ENCODE measurements around the gene GNAS-AS1.

The GNAS-AS1 gene

DNA sequence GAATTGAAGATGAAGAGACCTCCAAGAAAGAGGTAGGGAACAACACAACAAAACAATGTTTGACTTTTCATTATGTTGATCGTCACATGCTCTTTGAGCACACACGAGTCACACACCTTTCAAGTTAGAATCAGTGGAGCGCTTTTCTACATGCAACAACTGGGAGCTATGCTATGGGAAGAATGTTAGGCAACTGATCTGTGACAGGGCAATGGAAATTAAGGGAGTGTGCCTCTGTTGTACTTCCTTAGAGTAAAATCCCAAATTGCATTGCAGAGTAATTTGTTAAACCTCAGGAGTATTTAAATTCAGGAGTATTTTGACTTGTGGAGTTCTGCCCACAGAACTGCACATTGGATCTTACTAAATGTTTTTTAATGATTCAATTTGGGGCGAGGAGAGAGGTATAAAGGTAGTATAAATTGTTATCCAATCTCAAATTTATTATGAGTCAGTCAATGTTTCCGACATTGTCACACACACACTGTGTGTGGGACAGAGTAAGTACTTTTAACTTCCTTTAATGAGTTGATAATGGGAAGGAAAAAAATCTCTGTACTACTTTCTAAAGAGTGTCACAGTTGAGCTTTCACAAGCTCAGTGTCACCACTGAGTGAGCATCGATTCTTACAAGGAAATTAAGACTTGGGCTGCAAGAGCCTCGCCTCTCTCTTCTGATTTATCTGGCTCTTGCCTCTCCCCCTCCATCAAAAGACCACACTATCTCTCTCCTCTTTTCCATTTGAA lies 12.5 kb upstream of the GNAS-AS1 start:
- H3K4me3 Mint-ChIP-seq = no peak overlapping the region
- H3K9me3 Mint-ChIP-seq = no peaks in the 10 kb centered on the region
- no peaks in the 10 kb centered on the region for H3K4me1 Mint-ChIP-seq (ENCODE audit: low read depth)
- H3K27me3 Mint-ChIP-seq (ENCODE audit: low read depth) = peaks cover 51% of the 10 kb centered on the region
- no peak overlapping the region for H3K27ac Mint-ChIP-seq
- no peak for DNase-seq (ENCODE audit: low spot score)
- H3K36me3 Mint-ChIP-seq (ENCODE audit: low read depth) = no peaks in the 10 kb centered on the region

DNA sequence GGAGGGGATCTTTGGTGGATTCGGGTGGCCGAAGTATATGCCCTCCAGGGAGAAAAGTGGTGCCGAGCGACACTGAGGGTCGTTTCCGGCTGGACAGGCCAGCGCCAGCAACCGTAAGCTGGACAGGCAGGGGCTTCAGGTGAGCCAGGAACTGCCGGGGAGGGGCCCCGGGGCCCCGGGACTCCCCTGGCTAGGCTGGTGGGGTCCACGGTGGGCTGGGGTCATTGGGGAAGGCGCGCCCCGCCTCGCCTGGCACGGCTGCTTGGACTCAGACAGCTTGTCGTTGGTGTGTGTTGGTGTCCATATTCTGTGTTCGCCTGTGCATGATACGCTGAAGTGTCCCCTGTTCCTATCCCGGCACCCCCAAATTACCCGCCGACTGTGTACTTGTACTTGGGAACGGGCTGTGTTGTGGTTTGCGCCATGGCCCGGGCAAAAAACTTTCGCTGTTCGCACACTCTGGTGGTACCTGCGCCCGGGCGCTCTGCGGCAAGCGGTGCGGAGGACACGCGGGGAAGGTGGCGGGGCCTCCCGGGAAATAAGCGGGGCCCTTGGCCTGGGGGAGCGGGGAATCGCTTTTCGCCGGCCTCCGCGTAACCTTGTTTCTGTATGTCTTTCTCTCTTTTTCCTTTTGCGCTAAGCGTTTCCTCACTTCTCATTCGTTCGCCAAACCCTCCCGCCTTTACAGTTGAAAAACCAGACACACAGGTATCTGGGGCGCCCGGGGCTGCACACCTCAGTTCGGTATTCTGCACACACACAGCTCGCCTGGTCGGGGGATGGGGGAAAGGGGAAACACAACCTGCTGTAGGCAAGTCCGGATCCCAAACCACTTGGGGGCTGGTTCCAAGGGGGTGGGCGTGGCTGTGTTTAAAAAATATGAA lies 5.0 kb upstream of the GNAS-AS1 start:
- H3K36me3 Mint-ChIP-seq (ENCODE audit: low read depth) = peaks cover 1% of the 10 kb centered on the region
- peaks cover 11% of the 10 kb centered on the region for H3K4me1 Mint-ChIP-seq (ENCODE audit: low read depth)
- no peak overlapping the region for H3K4me3 Mint-ChIP-seq
- DNase-seq (ENCODE audit: low spot score) = no peak
- no peak overlapping the region for H3K27ac Mint-ChIP-seq
- H3K27me3 Mint-ChIP-seq (ENCODE audit: low read depth) = peaks cover 65% of the 10 kb centered on the region
- H3K9me3 Mint-ChIP-seq = no peaks in the 10 kb centered on the region

DNA sequence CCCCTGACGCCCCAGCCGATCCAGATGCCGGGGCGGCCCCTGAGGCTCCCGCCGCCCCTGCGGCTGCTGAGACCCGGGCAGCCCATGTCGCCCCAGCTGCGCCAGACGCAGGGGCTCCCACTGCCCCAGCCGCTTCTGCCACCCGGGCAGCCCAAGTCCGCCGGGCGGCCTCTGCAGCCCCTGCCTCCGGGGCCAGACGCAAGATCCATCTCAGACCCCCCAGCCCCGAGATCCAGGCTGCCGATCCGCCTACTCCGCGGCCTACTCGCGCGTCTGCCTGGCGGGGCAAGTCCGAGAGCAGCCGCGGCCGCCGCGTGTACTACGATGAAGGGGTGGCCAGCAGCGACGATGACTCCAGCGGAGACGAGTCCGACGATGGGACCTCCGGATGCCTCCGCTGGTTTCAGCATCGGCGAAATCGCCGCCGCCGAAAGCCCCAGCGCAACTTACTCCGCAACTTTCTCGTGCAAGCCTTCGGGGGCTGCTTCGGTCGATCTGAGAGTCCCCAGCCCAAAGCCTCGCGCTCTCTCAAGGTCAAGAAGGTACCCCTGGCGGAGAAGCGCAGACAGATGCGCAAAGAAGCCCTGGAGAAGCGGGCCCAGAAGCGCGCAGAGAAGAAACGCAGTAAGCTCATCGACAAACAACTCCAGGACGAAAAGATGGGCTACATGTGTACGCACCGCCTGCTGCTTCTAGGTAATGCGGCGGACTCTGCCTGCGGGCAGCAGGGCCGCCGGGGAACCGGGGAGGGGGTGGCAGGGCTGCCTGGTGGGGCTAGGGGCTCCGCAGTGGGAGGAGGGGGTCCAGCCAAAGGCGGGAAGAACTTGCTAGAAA lies 4.2 kb upstream of the GNAS-AS1 start:
- peaks cover 65% of the 10 kb centered on the region for H3K27me3 Mint-ChIP-seq (ENCODE audit: low read depth)
- no peaks in the 10 kb centered on the region for H3K9me3 Mint-ChIP-seq
- H3K4me1 Mint-ChIP-seq (ENCODE audit: low read depth) = peaks cover 15% of the 10 kb centered on the region
- no peak for DNase-seq (ENCODE audit: low spot score)
- H3K36me3 Mint-ChIP-seq (ENCODE audit: low read depth) = peaks cover 1% of the 10 kb centered on the region
- H3K4me3 Mint-ChIP-seq = no peak overlapping the region
- H3K27ac Mint-ChIP-seq = no peak overlapping the region

DNA sequence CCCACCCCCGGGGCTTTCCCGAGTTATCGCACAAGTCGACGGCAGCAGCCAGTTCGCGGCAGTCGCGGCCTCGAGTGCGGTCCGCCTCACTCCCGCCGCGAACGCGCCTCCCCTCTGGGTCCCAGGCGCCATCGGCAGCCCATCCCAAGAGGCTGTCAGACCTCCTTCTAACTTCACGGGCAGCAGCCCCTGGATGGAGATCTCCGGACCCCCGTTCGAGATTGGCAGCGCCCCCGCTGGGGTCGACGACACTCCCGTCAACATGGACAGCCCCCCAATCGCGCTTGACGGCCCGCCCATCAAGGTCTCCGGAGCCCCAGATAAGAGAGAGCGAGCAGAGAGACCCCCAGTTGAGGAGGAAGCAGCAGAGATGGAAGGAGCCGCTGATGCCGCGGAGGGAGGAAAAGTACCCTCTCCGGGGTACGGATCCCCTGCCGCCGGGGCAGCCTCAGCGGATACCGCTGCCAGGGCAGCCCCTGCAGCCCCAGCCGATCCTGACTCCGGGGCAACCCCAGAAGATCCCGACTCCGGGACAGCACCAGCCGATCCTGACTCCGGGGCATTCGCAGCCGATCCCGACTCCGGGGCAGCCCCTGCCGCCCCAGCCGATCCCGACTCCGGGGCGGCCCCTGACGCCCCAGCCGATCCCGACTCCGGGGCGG lies 3.4 kb upstream of the GNAS-AS1 start:
- Mint-ChIP-seq H3K4me3 (peak overlapping the region; percentile 55), H3K36me3 (ENCODE audit: low read depth) (peaks cover 1% of the 10 kb centered on the region), H3K27ac (no peak overlapping the region), H3K4me1 (ENCODE audit: low read depth) (peaks cover 22% of the 10 kb centered on the region), H3K9me3 (no peaks in the 10 kb centered on the region), H3K27me3 (ENCODE audit: low read depth) (peaks cover 68% of the 10 kb centered on the region)
- no peak for DNase-seq (ENCODE audit: low spot score)

DNA sequence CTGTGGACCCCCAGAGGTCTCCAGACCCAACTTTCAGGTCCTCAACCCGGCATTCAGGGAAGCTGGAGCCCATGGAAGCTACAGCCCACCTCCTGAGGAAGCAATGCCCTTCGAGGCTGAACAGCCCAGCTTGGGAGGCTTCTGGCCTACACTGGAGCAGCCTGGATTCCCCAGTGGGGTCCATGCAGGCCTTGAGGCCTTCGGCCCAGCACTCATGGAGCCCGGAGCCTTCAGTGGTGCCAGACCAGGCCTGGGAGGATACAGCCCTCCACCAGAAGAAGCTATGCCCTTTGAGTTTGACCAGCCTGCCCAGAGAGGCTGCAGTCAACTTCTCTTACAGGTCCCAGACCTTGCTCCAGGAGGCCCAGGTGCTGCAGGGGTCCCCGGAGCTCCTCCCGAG lies 2.8 kb upstream of the GNAS-AS1 start:
- Mint-ChIP-seq H3K27ac (no peak overlapping the region), H3K4me3 (no peak overlapping the region), H3K27me3 (ENCODE audit: low read depth) (peaks cover 65% of the 10 kb centered on the region), H3K9me3 (no peaks in the 10 kb centered on the region), H3K36me3 (ENCODE audit: low read depth) (peaks cover 1% of the 10 kb centered on the region), H3K4me1 (ENCODE audit: low read depth) (peaks cover 22% of the 10 kb centered on the region)
- DNase-seq (ENCODE audit: low spot score) = no peak

DNA sequence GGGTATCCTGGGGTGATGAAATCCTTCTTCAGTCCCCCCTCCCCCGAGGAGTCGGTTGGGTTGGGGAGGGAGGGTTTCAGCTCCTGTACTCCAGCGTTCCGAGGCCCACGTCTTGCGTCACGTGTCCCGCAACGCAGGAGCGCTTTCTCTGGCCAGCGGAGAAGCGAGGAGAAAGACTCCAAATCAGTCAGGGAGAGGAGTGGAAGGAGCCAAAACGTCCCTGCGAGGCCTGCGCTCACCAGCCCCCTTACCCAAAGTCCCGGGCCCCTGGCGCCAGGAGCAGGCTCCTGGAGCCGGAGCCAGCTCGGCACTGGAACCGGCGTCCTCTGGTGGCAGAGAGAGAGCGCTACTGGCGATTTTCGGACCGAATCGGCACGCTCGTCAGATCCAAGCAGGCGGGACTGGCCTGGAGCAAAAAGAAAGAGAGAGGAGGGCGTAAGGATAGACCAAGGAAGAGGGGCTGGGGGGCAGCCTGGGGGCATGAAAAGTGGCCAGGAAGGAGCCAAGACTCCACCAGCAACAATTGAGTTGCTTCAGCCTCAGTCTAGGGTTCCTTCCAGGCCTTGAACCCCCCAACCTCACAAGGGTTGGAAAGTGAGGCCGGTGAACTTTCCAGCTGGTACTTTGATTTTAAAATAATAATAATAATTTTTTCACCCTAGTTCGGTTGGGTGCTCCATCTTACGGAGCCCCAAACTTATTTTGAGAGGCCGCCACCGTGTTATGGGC lies 2.0 kb upstream of the GNAS-AS1 start, which contains the start of gene GNAS:
Gene GNAS (plus strand): TSS at position 174 of the 729 bp plus-strand sequence.
- DNase-seq (ENCODE audit: low spot score) = peak; percentile 37
- peaks cover 64% of the 10 kb centered on the region for H3K27me3 Mint-ChIP-seq (ENCODE audit: low read depth)
- H3K9me3 Mint-ChIP-seq = no peaks in the 10 kb centered on the region
- peak within 1 kb of the TSS; percentile 93 for H3K4me3 Mint-ChIP-seq
- peaks cover 1% of the 10 kb centered on the region for H3K36me3 Mint-ChIP-seq (ENCODE audit: low read depth)
- H3K27ac Mint-ChIP-seq = no peak within 1 kb of the TSS
- H3K4me1 Mint-ChIP-seq (ENCODE audit: low read depth) = peaks cover 29% of the 10 kb centered on the region

DNA sequence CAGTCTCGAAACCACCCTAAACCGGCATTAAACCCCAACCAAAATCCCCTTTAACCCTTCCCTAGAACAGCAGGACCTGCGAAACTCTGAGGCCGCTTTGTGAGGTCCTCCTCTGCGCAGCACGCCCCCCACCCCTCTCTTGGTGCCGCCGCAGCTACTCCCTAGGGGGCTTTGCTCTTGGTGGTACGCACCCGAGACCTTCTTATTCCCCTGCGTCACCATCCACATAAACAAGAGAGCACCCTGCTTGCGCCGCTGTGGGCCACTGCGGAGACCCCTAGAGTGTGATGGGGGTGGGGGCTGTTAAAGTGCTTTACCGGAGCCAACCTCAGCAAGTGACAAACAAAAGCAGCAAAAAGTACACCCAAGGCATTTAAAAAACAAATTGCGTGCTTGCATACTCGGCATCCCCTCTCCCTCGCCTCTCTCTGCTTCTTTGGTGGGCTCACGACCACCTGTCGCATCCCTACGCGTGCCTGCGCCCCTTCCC lies 1.3 kb upstream of the GNAS-AS1 start:
- Mint-ChIP-seq H3K27me3 (ENCODE audit: low read depth) (peaks cover 60% of the 10 kb centered on the region), H3K36me3 (ENCODE audit: low read depth) (peaks cover 1% of the 10 kb centered on the region), H3K27ac (no peak overlapping the region), H3K9me3 (no peaks in the 10 kb centered on the region), H3K4me3 (peak overlapping the region; percentile 93), H3K4me1 (ENCODE audit: low read depth) (peaks cover 35% of the 10 kb centered on the region)
- DNase-seq (ENCODE audit: low spot score) = no peak

DNA sequence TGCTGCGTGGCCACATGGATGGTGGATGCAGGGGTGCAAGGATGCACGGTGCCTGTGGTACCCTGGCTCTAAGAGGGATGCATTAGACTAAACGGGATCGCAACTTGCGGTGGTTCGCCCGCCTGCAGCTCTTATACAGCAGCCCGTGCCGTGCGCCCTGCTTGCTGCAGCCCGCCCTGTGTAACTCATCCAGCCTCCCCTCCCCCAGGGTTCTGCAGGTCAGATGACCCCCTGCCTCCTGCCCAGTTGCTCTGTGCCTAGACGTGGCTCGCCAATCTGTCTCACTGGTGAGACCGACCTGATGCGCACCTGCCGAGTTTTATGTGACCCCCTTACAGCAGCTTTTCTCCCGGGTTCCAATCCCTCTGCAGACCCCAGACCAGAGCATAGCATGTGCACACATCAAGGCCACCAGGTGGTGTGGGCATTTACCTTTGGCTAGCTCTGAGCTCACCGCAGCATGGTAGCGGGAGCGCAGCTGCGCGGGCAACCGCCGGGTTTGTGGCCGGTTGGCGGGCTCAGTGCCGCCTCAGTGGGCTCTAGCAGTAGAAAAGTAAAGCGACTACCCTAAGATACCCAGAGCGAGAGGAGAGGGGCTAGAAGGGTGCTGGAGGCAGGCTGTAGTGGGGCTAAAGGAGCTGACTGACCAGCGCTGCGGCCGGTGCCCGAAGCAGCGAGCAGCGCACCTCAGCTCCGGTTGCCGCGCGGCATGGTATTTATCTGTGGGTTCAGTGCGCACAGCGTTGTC lies 693 bp upstream of the GNAS-AS1 start:
- Mint-ChIP-seq H3K36me3 (ENCODE audit: low read depth) (peaks cover 1% of the 10 kb centered on the region), H3K27ac (no peak overlapping the region), H3K9me3 (no peaks in the 10 kb centered on the region), H3K4me3 (peak overlapping the region; percentile 93), H3K4me1 (ENCODE audit: low read depth) (peaks cover 35% of the 10 kb centered on the region), H3K27me3 (ENCODE audit: low read depth) (peaks cover 58% of the 10 kb centered on the region)
- DNase-seq (ENCODE audit: low spot score) = no peak

DNA sequence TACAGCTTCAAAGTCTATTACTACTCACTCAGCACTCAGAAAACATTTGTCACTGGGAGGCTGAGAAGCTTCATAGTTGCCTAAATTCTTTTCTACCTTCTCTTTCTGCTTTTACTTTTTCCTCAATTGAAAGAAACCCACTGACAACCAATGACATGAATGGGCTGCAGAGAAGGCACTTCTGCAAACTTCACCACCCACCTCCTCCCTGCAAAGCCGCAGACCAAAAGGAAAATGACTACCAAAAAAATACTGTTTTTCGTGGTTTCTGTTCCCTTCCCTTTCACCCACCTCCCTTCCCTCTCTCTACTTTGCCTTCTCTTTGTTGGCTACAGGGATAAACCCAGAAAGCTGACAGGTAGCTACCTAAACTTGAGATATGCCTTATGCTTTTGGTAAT lies 3.2 kb downstream of the GNAS-AS1 start:
- no peak for DNase-seq (ENCODE audit: low spot score)
- H3K4me3 Mint-ChIP-seq = no peak overlapping the region
- no peak overlapping the region for H3K27ac Mint-ChIP-seq
- H3K27me3 Mint-ChIP-seq (ENCODE audit: low read depth) = peaks cover 78% of the 10 kb centered on the region
- peaks cover 32% of the 10 kb centered on the region for H3K4me1 Mint-ChIP-seq (ENCODE audit: low read depth)
- H3K9me3 Mint-ChIP-seq = no peaks in the 10 kb centered on the region
- H3K36me3 Mint-ChIP-seq (ENCODE audit: low read depth) = peaks cover 5% of the 10 kb centered on the region

DNA sequence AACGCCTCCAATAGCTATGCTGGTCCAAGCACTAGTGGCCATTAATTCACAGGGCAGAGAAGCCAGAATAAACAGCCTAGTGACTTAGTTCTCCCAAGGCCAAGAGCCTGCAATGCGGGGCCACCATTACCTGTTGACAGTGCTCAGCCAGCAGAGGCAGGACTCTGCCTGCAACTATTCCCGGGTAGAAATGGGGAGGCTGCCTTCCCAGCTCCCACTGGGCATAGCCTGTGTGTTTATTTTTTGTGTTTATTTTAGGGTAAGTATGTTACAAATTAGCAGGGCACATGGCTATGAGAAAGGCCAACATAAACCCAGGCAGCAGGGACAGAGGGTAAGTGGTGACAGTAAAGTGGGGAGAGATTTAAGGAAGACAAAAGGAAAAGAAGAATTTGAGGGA lies 5.0 kb downstream of the GNAS-AS1 start:
- no peak overlapping the region for H3K4me3 Mint-ChIP-seq
- H3K27me3 Mint-ChIP-seq (ENCODE audit: low read depth) = peaks cover 79% of the 10 kb centered on the region

DNA sequence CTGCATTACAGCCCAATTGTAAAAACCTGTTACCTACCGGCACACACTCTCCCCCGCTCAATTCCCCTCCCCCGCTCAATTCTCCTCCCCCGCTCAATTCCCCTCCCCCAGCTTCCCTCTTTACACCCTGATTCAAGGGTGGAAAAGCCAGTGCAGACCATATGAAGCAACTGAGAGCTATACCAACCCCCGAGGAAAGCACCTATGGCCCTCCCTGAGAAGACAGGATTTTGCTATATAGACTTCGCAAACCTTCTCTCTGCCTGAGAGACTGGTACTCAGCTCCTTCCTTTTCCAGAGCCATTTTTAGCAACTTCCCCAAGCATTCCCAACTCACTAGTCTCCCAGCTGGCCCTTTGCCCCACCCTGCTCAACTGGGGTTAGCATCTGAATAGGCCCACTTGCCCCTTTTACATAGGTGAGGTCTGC lies 7.6 kb downstream of the GNAS-AS1 start:
- peaks cover 5% of the 10 kb centered on the region for H3K36me3 Mint-ChIP-seq (ENCODE audit: low read depth)
- H3K27me3 Mint-ChIP-seq (ENCODE audit: low read depth) = peaks cover 88% of the 10 kb centered on the region
- no peak overlapping the region for H3K4me3 Mint-ChIP-seq
- peaks cover 9% of the 10 kb centered on the region for H3K4me1 Mint-ChIP-seq (ENCODE audit: low read depth)
- no peaks in the 10 kb centered on the region for H3K9me3 Mint-ChIP-seq
- no peak overlapping the region for H3K27ac Mint-ChIP-seq
- DNase-seq (ENCODE audit: low spot score) = no peak

More for the DNA sequence above, 5.0 kb downstream of the GNAS-AS1 start:
- no peak for DNase-seq (ENCODE audit: low spot score)
- Mint-ChIP-seq H3K9me3 (no peaks in the 10 kb centered on the region), H3K27ac (no peak overlapping the region), H3K4me1 (ENCODE audit: low read depth) (peaks cover 24% of the 10 kb centered on the region), H3K36me3 (ENCODE audit: low read depth) (peaks cover 4% of the 10 kb centered on the region)

DNA sequence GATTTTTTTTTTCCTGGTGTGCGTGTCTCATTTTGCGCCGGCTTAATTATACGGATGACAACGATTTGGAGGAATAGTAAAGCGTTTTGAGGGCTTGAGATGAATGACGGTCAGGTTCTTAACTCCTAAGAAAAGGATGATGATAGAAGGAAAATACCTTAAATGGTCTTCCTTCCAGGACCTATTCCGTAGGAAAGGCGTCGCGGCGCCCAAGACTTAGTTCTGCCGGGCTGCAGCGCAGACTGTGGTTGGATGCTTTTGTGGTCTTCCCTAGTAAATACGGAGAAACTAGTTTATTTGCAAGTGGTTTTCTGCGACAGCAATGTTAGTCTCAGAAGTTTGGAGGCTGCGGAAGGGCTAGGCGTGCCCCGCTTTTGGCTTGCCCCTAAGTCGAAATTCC lies 8.4 kb downstream of the GNAS-AS1 start:
- peaks cover 5% of the 10 kb centered on the region for H3K36me3 Mint-ChIP-seq (ENCODE audit: low read depth)
- no peak overlapping the region for H3K27ac Mint-ChIP-seq
- peaks cover 89% of the 10 kb centered on the region for H3K27me3 Mint-ChIP-seq (ENCODE audit: low read depth)
- H3K4me1 Mint-ChIP-seq (ENCODE audit: low read depth) = peaks cover 6% of the 10 kb centered on the region
- no peak overlapping the region for H3K4me3 Mint-ChIP-seq
- no peaks in the 10 kb centered on the region for H3K9me3 Mint-ChIP-seq
- no peak for DNase-seq (ENCODE audit: low spot score)

All from T-helper 2 cell treated with Interferon-gamma antibody and Interleukin-4, amounts not matched to agents 5 μg/mL and 100 μg/mL, for 36 hours (primary cell).